Suppressor macrophage (primary cell): Measurements from ENCODE around the gene RHPN2.
"Not testable (repeated sequence)": the region's sequence is repeated elsewhere in the genome, so short reads cannot be mapped to it uniquely, and the experiment has no call there.

Experiments used
- DNase-seq, 4 experiments: peaks; one replicate each; pipeline ENCODE4 v3.0.0-alpha.2; 2020 to 2022

RHPN2 gene

GRCh38 chr19:33064458-33064791, 263 bp downstream of the RHPN2 start:
- DNase-seq, result no peak

GRCh38 chr19:33063753-33064457, 783 bp downstream of the RHPN2 start:
- no peak for DNase-seq

- DNase-seq, result no peak
Observed at GRCh38 chr19:33063356-33063752, 1.3 kb downstream of the RHPN2 start.

GRCh38 chr19:33062902-33063301, 1.8 kb downstream of the RHPN2 start:
- DNase-seq, result no peak

DNA sequence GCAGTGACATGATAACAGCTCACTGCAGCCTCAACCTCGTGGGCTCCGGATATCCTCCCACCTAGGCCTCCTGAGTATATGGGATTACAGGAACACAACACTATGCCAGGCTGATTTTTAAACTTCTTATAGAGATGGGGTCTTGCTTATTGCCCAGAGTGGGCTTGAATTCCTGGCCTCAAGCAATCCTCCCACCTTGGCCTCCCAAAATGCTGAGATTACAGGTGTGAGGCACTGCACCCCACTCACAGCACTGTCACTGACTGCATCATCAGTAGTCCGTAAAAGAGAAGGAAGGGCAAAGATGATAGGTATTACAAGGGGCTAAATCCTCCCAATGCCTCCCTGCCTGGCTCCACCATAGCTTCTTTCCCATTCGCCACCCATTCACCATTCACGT, 4.1 kb downstream of the RHPN2 start:
- no peak for DNase-seq

DNA sequence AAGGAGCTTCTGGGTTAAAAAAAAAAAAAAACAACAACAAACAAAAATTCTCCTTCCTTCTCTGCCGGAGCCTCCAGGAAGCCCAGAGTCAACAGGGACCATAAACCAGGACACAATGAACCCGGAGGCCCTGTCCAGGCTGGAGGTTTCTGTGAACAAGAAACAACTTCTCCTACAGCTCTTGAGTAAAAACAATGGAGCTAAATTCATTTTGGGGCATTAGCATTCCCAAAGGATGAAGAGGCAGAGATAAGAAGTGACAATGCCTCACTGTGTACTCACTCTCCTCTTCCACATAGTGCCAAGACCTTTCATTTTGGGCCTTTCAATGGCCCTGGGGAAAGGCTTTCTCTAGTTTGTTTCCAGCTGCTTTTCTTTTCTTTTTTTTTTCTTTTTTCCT, 9.0 kb downstream of the RHPN2 start:
- no peak for DNase-seq

- no peak for DNase-seq
Observed at GRCh38 chr19:33054623-33055022, 10.1 kb downstream of the RHPN2 start.

- no peak for DNase-seq
Observed at GRCh38 chr19:33052352-33052972, 12.2 kb downstream of the RHPN2 start.

DNA sequence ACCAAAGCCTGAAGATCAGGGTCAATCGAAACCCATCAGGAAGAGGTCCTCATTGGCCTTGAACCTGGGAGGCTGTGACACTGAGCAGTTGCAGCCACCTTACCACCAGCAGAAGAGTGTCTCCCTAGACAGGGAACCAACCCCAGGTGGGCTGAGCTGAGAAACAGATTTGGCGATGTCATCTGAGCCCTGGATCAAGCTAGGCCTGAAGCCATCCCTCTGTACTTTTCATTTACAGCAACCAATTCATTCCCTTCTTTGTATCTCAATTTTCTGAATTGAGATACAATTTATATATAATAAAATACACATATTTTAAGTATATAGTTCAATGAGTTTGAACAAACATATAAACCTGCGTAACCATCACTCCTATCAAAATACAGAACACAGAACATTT, 14.6 kb downstream of the RHPN2 start:
- DNase-seq, result no peak

- no peak for DNase-seq
Observed at GRCh38 chr19:33048806-33049676, 15.6 kb downstream of the RHPN2 start.

DNA sequence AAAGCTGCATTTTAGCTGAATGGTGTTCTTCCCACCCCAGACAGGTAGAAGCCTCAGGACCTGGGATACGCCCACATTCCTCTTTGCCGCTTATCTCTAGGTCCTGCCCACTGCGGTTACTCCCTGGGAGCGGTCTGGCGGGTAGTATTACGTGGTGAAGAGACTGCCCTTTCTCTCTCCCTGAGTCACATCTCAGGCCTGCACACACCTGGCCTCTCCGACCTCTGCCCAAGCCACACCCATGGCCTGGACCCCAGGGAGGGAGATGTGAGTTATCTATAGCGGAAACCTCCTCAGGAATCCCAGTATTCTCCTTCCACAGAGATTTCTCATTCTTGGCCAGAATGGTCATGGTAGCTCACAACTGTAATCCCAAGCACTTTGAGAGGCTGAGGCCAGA, 17.3 kb downstream of the RHPN2 start:
- DNase-seq, result no peak

DNA sequence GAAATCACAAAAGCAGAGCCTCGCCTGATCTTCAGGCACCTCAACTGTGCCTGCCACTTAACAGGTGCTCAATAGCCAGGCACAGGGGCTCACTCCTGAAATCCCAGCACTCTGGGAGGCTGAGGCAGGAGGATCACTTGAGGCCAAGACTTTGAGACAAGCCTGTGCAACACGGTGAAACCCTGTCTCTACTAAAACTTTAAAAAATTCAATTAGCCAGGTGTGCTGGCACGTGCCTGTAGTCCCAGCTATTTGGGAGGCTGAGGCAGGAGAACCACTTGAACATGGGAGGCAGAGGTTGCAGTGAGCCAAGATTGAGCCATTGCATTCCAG, 22.9 kb downstream of the RHPN2 start:
- DNase-seq, result not testable (repeated sequence)

DNA sequence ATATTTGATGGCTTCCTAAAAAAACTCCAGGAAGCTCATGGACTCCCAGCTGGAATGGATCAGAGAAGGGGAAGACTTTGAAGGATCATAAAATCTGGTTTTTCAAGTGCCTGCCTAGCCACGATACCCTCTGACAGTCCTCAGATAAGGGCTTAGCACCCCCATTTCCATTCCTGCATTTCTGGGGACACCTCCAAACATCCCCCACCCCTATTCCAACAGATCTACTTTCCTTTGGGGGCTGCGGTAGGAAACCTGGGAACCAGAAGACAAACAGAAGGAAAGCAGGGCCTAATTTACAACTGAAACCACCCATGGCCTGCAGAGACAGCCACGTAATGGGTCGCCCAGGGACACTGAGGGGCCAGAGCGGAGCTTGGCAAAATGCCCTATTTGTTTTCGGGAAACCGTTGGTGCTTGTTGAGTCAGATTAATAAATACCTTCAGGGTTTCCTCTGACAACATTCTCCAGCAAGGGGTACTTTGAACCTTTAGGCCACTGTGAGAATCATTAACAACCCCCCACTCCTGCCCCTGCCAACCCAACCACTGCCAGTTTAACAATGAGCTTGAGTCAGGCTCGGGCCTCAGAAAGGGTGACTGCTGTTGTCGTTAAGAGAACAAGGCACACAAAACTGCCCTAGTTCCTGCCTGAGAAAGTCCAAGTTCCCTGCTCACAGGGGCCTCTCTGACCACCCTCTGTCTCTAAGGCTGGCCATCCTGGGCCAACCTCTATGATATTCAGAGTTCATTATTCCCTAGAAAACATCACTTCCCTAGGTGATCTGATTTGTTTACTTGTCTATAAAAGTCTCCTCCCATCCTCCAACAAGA, 23.5 kb downstream of the RHPN2 start:
- no peak for DNase-seq

DNA sequence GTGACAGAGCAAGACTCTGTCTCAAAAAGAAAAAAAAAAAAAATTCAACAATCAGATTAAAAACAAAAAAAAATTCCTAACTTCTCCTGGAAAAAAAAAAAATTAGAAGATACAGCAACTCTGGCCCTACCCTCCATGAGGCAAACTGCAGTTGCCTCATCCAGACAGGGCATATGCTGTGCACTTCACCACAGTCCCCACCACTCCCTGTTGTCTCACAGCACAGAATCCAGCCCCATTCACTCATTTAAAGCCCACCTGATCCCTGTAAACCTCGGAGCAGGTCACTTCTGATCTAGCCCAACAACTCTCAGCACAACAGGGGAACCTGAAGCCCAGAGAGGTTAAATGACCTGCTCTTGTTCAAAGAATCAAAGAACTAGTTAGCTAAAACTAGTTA, 24.9 kb downstream of the RHPN2 start:
- DNase-seq, result no peak

DNA sequence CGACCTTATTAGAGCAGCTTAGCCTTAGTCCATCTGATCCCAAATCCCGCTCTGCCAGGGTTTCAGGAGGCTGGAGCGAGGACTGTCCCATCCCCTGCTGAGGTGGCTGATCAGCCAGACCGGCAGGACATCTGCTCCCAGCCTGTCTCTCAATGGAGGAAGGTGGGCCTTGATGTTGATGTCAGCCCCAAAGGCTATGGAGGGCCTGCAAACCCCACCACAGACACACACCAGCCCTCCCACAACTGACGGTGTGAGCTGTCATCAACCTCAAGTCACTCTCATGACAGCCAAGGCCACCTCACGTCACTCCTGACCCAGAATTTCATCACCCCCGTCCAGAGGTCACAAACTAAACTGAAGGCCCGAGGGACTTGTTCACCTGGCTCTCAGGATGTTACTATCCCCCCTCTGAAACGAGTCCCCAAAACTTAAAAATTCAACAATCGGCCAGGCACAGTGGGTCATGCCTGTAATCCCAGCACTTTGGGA, 25.5 kb downstream of the RHPN2 start:
- no peak for DNase-seq

DNA sequence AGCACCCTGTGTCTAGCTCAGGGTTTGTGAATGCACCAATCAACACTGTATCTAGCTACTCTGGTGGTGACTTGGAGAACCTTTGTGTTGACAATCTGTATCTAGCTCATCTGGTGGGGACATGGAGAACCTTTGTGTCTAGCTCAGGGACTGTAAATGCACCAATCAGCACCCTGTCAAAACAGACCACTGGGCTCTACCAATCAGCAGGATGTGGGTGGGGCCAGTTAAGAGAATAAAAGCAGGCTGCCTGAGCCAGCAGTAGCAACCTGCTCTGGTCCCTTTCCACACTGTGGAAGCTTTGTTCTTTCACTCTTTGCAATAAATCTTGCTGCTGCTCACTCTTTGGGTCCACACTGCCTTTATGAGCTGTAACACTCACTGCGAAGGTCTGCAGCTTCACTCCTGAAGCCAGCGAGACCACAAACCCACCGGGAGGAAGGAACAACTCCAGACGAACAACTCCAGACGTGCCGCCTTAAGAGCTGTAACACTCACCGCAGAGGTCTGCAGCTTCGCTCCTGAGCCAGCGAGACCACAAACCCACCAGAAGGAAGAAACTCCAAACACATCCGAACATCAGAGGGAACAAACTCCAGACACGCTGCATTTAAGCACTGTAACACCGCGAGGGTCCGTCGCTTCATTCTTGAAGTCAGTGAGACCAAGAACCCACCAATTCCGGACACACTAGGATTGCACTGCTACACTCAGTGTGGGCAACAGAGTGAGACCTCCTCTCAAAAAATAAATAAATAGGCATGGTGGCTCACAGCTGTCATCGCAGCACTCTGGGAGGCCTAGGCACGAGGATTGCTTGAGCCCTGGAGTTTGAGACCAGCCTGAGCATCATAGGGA, 27.3 kb downstream of the RHPN2 start:
- DNase-seq, result not testable (repeated sequence)

DNA sequence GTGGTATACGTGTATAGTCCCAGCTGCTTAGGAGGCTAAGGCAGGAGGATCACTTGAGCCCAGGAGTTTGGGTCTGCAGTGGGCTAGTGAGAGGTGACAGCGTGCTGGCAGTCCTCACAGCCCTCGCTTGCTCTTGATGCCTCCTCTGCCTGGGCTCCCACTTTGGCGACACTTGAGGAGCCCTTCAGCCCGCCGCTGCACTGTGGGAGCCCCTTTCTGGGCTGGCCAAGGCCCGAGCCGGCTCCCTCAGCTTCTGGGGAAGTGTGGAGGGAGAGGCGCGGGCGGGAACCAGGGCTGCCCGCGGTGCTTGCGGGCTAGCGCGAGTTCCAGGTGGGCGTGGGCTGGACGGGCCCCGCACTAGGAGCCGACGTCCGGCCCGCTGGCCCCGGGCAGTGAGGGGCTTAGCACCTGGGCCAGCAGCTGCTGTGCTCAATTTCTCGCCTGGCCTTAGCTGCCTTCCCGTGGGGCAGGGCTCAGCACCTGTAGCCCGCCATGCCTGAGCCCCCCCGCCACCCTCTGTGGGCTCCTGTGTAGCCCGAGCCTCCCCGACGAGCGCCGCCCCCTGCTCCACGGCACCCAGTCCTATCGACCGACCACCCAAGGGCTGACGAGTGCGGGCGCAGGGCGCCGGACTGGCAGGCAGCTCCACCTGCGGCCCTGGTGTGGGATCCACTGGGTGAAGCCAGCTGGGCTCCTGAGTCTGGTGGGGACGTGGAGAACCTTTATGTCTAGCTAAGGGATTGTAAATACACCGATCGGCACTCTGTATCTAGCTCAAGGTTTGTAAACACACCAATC, 28.1 kb downstream of the RHPN2 start:
- not testable (repeated sequence) for DNase-seq

- no peak for DNase-seq
Observed at GRCh38 chr19:33035461-33035860, 29.2 kb downstream of the RHPN2 start.

DNA sequence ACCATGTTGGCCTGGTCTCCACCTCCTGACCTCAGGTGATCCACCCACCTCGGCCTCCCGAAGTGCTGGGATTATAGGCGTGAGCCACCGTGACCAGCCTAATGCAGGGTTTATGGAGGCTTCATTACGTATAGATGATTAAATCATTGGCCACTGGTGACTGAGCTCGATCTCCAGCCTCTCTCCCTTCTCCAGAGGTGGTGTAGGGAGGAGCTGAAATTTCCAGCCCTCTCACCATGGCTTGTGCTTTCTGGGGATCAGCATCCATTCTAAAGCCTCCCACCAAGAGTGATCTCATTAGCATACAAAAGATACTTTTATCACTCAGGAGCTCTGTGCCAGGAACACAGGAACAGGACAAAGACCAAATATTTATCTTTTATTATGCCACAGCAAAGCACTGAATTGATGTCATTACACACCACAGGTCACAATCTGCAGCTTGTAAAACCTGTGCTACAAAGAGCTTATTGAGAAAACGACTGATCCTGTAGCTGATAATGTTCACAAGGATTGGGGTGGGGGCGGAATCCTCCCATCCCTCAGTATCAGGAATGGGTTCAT, 32.4 kb downstream of the RHPN2 start:
- DNase-seq, result no peak

DNA sequence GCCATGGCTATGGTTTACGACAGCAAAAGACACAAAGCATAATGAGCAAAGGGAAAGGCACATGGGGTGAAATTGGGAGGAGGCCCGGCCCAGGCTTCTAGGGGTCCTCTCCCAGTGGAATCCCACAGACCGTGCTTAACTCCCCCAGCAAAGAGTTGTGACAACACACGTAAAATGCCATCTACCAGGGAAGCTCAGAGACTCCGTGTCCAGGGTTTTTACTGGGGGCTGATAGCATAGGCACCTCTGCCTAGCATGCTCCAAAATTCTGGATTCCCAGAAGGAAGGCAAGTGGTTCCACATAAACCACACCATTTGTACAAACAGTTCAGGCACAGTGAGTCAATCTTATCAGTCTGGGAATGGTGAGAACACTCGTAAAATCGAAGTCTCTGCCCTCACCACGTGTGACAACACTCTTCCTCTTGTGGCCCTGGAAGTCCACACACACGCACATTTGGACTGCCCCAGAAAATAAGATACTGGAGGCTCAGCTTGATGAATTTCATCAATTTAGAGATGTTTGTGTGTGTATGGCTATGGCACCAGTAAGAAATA, 34.9 kb downstream of the RHPN2 start:
- no peak for DNase-seq
